Astrocyte (in vitro differentiated cells and primary cell): ENCODE results near the gene ST6GALNAC2. TPM values are rescaled to one million over a fixed set of nuclear protein-coding genes. Genes with fewer than 3 reads are reported as not detected.
A peak's percentile ranks its signal among the peaks of the same experiment; 100 is the strongest.

ENCODE experiments used
- DNase-seq: peaks from one replicate; pipeline ENCODE4 v3.0.0-alpha.2; 2010; ENCODE audit warnings: low read depth
- FAIRE-seq: peaks from 2 replicates; lab custom pipeline; 2011; peaks lifted over from hg19 to GRCh38; lab: Jason Lieb, UNC
- H2AFZ ChIP-seq: 2 replicates; pipeline ENCODE4 v1.6.0; 2012; ENCODE audit warnings: low read depth, low read length, inconsistent platforms
- H3K27ac ChIP-seq: 2 replicates; pipeline ENCODE4 v1.5.1; 2011; ENCODE audit warnings: low read depth, low read length, inconsistent platforms
- H3K27me3 ChIP-seq: 2 replicates; pipeline ENCODE4 v1.6.0; 2011; ENCODE audit warnings: low read length, inconsistent platforms; ENCODE audit not compliant: insufficient read depth
- H3K36me3 ChIP-seq: 2 replicates; pipeline ENCODE4 v1.5.1; 2011; ENCODE audit warnings: low read length, inconsistent platforms; ENCODE audit not compliant: insufficient read depth
- H3K4me1 ChIP-seq: 2 replicates; pipeline ENCODE4 v1.5.1; 2011; ENCODE audit warnings: low read length, inconsistent platforms; ENCODE audit not compliant: insufficient read depth
- H3K4me2 ChIP-seq: 2 replicates; pipeline ENCODE4 v1.6.0; 2012; ENCODE audit warnings: low read length, inconsistent platforms
- H3K4me3 ChIP-seq: 2 replicates; pipeline ENCODE4 v1.5.1; 2011; ENCODE audit warnings: low read depth, mild to moderate bottlenecking, low read length, inconsistent platforms; ENCODE audit not compliant: insufficient read depth
- H3K79me2 ChIP-seq: 2 replicates; pipeline ENCODE4 v1.6.0; 2012; ENCODE audit warnings: mild to moderate bottlenecking, low read length, inconsistent platforms; ENCODE audit not compliant: insufficient read depth
- H3K9ac ChIP-seq: 2 replicates; pipeline ENCODE4 v1.6.0; 2012; ENCODE audit warnings: mild to moderate bottlenecking, low read length, inconsistent platforms
- H3K9me3 ChIP-seq: 2 replicates; pipeline ENCODE4 v1.5.1; 2012; ENCODE audit warnings: low read depth, mild to moderate bottlenecking, low read length, inconsistent platforms; ENCODE audit not compliant: insufficient read depth
- H4K20me1 ChIP-seq: 2 replicates; pipeline ENCODE4 v1.6.0; 2012; ENCODE audit warnings: low read length, inconsistent platforms; ENCODE audit not compliant: insufficient read depth
- H3K27ac Mint-ChIP-seq: one replicate; pipeline ENCODE4 v1.8.0; 2021; ENCODE audit warnings: mild to moderate bottlenecking, mixed read lengths; ENCODE audit not compliant: unreplicated experiment
- H3K27me3 Mint-ChIP-seq: one replicate; pipeline ENCODE4 v1.8.0; 2021; ENCODE audit warnings: low read depth, mixed read lengths; ENCODE audit not compliant: unreplicated experiment
- H3K36me3 Mint-ChIP-seq: one replicate; pipeline ENCODE4 v1.8.0; 2021; ENCODE audit warnings: low read depth, mixed read lengths; ENCODE audit not compliant: unreplicated experiment
- H3K4me1 Mint-ChIP-seq: one replicate; pipeline ENCODE4 v1.8.0; 2021; ENCODE audit warnings: low read depth, mixed read lengths; ENCODE audit not compliant: unreplicated experiment
- H3K4me3 Mint-ChIP-seq: one replicate; pipeline ENCODE4 v1.8.0; 2021; ENCODE audit warnings: mild to moderate bottlenecking, moderate library complexity, mixed read lengths; ENCODE audit not compliant: unreplicated experiment
- H3K9me3 Mint-ChIP-seq: one replicate; pipeline ENCODE4 v1.8.0; 2021; ENCODE audit warnings: mild to moderate bottlenecking, mixed read lengths; ENCODE audit not compliant: unreplicated experiment
- EZH2 ChIP-seq: IDR thresholded peaks from 2 replicates; pipeline ENCODE4 v1.6.1; 2012; ENCODE audit warnings: mild to moderate bottlenecking, low read length, inconsistent platforms; ENCODE audit not compliant: insufficient read depth
- total RNA-seq: library from RNA; stranded (reverse); gene quantifications from 2 replicates; pipeline ENCODE4 v1.2.1, GENCODE V29; 2021
- TF ChIP-seq, protein P1 (sequence below): IDR thresholded peaks from 2 replicates; pipeline ENCODE4 v1.5.1; 2011; ENCODE audit warnings: low read depth, mild to moderate bottlenecking, inconsistent platforms, low read length, moderate library complexity; ENCODE audit not compliant: insufficient read depth

Gene ST6GALNAC2
- total RNA-seq, 1 donor from 2014 or later = 0.79 TPM

- H2AFZ ChIP-seq = no peak overlapping the region
- H3K27me3 ChIP-seq = peaks cover 13% of the 10 kb centered on the region
- no peak overlapping the region for H3K4me2 ChIP-seq
- no peak overlapping the region for H3K27ac ChIP-seq
- H3K4me3 ChIP-seq = no peak overlapping the region
- FAIRE-seq = no peak
- no peak for TF ChIP-seq EZH2
- H3K9ac ChIP-seq = no peak overlapping the region
- H3K9me3 Mint-ChIP-seq = peaks cover 2% of the 10 kb centered on the region
- H3K9me3 ChIP-seq = no peaks in the 10 kb centered on the region
- no peak overlapping the region for H3K4me3 Mint-ChIP-seq
- no peaks in the 10 kb centered on the region for H4K20me1 ChIP-seq
- H3K27ac Mint-ChIP-seq = no peak overlapping the region
- peaks cover 15% of the 10 kb centered on the region for H3K4me1 ChIP-seq
- H3K79me2 ChIP-seq = no peaks in the 10 kb centered on the region
- no peak for DNase-seq
- H3K36me3 Mint-ChIP-seq = no peaks in the 10 kb centered on the region
- peaks cover 40% of the 10 kb centered on the region for H3K27me3 Mint-ChIP-seq
- peaks cover 8% of the 10 kb centered on the region for H3K4me1 Mint-ChIP-seq
- no peaks in the 10 kb centered on the region for H3K36me3 ChIP-seq
Measured at GRCh38 chr17:76581515-76581914, 4.1 kb downstream of the ST6GALNAC2 start.

- H3K27me3 ChIP-seq = peaks cover under 1% of the 10 kb centered on the region
- TF ChIP-seq EZH2 = no peak
- TF ChIP-seq, protein P1, sequence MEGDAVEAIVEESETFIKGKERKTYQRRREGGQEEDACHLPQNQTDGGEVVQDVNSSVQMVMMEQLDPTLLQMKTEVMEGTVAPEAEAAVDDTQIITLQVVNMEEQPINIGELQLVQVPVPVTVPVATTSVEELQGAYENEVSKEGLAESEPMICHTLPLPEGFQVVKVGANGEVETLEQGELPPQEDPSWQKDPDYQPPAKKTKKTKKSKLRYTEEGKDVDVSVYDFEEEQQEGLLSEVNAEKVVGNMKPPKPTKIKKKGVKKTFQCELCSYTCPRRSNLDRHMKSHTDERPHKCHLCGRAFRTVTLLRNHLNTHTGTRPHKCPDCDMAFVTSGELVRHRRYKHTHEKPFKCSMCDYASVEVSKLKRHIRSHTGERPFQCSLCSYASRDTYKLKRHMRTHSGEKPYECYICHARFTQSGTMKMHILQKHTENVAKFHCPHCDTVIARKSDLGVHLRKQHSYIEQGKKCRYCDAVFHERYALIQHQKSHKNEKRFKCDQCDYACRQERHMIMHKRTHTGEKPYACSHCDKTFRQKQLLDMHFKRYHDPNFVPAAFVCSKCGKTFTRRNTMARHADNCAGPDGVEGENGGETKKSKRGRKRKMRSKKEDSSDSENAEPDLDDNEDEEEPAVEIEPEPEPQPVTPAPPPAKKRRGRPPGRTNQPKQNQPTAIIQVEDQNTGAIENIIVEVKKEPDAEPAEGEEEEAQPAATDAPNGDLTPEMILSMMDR = no peak
- peaks cover 2% of the 10 kb centered on the region for H3K4me1 ChIP-seq
- Mint-ChIP-seq H3K9me3 (peaks cover 2% of the 10 kb centered on the region), H3K27ac (peak overlapping the region; percentile 18), H3K4me1 (peaks cover 8% of the 10 kb centered on the region), H3K36me3 (no peaks in the 10 kb centered on the region), H3K4me3 (no peak overlapping the region), H3K27me3 (peaks cover 33% of the 10 kb centered on the region)
- H3K4me3 ChIP-seq = no peak overlapping the region
- FAIRE-seq (no peak), DNase-seq (no peak)
- no peak overlapping the region for H3K9ac ChIP-seq
- H3K79me2 ChIP-seq = no peaks in the 10 kb centered on the region
- no peaks in the 10 kb centered on the region for H3K9me3 ChIP-seq
- H3K36me3 ChIP-seq = no peaks in the 10 kb centered on the region
- H3K4me2 ChIP-seq = no peak overlapping the region
- H4K20me1 ChIP-seq = no peaks in the 10 kb centered on the region
- H3K27ac ChIP-seq = no peak overlapping the region
- no peak overlapping the region for H2AFZ ChIP-seq
Measured at GRCh38 chr17:76579281-76579680, 6.4 kb downstream of the ST6GALNAC2 start.

DNA sequence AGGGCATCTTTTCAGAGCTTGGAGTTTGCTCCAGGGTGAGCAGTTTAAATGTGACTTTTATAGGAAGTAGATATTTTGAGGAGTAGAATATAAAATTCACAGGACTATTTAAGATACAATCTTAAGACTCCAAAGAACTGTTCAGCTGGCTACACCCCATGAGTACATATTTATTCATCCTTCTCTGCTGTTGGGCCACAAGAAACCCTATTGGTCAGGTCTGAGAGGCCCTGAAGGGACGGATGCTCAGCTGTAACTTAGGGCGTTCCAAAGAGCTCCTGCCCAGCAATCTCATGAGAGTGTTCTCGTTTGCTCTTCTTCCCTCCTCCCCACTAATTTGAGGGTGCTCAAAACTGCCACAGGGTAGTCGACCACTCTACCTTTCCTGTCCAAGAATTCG is 7.3 kb downstream of the ST6GALNAC2 start:
- DNase-seq (no peak), FAIRE-seq (no peak)
- H3K27ac Mint-ChIP-seq = no peak overlapping the region
- Histone ChIP-seq H3K9ac (no peak overlapping the region), H3K27me3 (no peaks in the 10 kb centered on the region), H3K27ac (no peak overlapping the region), H3K36me3 (no peaks in the 10 kb centered on the region), H3K4me2 (no peak overlapping the region), H2AFZ (no peak overlapping the region), H4K20me1 (no peaks in the 10 kb centered on the region), H3K4me3 (no peak overlapping the region), H3K79me2 (no peaks in the 10 kb centered on the region), H3K4me1 (peaks cover 2% of the 10 kb centered on the region), H3K9me3 (no peaks in the 10 kb centered on the region)
- TF ChIP-seq, protein P1 = no peak
- TF ChIP-seq EZH2 = no peak
- H3K36me3 Mint-ChIP-seq = no peaks in the 10 kb centered on the region
- no peak overlapping the region for H3K4me3 Mint-ChIP-seq
- peaks cover 28% of the 10 kb centered on the region for H3K27me3 Mint-ChIP-seq
- peaks cover 2% of the 10 kb centered on the region for H3K9me3 Mint-ChIP-seq
- peaks cover 8% of the 10 kb centered on the region for H3K4me1 Mint-ChIP-seq
